ENCODE data around the gene KLHL10. TPM values are rescaled to one million over a fixed set of nuclear protein-coding genes. Genes with fewer than 3 reads are reported as not detected.
"Not testable (repeated sequence)": the region's sequence is repeated elsewhere in the genome, so short reads cannot be mapped to it uniquely, and the experiment has no call there.

The KLHL10 gene
- total RNA-seq, 1 experiment from 2014 or later: not detected

GRCh38 chr17:41835214-41835799 is 2.3 kb upstream of the KLHL10 start:
- POLR2A ChIA-PET: interaction anchor here (0.8 to 3.3 kb wide), 8 partner anchors 13 to 56 kb away, joined by 3 to 26 read pairs (median 4); partner anchors contain the start of genes FKBP10, JUP, KLHL11 and P3H4

DNA sequence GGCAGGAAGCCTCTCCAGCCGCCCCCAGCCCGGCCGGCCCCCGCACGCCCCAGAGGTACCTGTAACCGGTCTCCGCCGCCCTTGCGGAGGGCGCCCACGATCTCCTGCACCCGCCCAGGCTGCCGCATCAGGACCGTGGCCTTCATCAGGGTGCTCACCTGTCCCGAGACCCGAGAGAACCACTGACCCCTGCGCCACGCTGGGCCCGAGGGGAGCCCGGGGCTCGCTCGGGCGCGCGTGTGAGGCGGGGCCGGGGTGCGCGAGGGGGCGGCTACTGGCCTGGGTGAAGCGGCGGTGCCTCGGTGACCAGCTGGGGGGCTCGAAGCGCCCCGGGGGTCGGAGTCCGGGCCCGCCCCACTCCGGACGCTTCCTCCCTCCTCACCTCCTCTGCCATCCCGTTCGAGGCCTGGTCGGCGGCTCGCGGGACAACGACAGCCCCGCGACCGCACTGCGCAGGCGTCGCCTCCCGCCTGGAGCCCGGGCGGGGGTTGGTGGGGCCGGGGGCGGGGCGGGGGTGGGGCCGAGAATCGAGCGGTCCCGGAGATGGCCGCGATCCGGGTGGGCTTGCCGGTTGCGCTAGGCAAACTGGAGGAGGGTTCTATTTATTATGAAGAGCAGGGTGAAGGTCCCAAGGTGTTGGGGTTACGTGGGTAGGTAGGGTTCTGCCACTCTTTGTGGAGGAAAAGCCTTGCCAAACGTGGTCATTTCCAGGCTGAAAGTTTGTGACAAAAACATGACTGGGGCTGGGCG is 1.6 kb upstream of the KLHL10 start, which contains the start of gene NT5C3B:
NT5C3B (minus strand) TSS at position 433 of the 750 bp plus-strand sequence; CDS start at position 394, 39 bp downstream.
- peak; percentile 32 for DNase-seq (ENCODE audit: unreplicated experiment)
- intact Hi-C loops (cut with micrococcal nuclease): no loop called here
- CTCF ChIA-PET: interaction anchor here (0.7 to 1.7 kb wide), 3 partner anchors 34 to 124 kb away, joined by 5 read pairs; no protein-coding TSS in a partner anchor

More at GRCh38 chr17:41835214-41835799, 2.3 kb upstream of the KLHL10 start:
- CTCF ChIA-PET: interaction anchor here (0.5 to 1.7 kb wide), 6 partner anchors 11 to 816 kb away, joined by 3 to 5 read pairs (median 4); no protein-coding TSS in a partner anchor
- peak overlapping the region; percentile 31 for H3K27ac Mint-ChIP-seq (ENCODE audit: low read depth, unreplicated experiment)
- peaks cover 9% of the 10 kb centered on the region for H3K4me1 Mint-ChIP-seq (ENCODE audit: insufficient read depth, unreplicated experiment)
- H3K27me3 Mint-ChIP-seq (ENCODE audit: insufficient read depth, unreplicated experiment): no peaks in the 10 kb centered on the region
- no peak for DNase-seq (ENCODE audit: unreplicated experiment)
- BruUV-seq (replicated peaks): TSS peak; percentile 45
- TF ChIP-seq, protein P1, sequence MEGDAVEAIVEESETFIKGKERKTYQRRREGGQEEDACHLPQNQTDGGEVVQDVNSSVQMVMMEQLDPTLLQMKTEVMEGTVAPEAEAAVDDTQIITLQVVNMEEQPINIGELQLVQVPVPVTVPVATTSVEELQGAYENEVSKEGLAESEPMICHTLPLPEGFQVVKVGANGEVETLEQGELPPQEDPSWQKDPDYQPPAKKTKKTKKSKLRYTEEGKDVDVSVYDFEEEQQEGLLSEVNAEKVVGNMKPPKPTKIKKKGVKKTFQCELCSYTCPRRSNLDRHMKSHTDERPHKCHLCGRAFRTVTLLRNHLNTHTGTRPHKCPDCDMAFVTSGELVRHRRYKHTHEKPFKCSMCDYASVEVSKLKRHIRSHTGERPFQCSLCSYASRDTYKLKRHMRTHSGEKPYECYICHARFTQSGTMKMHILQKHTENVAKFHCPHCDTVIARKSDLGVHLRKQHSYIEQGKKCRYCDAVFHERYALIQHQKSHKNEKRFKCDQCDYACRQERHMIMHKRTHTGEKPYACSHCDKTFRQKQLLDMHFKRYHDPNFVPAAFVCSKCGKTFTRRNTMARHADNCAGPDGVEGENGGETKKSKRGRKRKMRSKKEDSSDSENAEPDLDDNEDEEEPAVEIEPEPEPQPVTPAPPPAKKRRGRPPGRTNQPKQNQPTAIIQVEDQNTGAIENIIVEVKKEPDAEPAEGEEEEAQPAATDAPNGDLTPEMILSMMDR (IDR thresholded peaks at IDR 0.05; ENCODE audit: unreplicated experiment): no peak
- H3K4me3 Mint-ChIP-seq (ENCODE audit: unreplicated experiment): peak overlapping the region; percentile 75
- peaks cover 29% of the 10 kb centered on the region for H3K36me3 Mint-ChIP-seq (ENCODE audit: insufficient read depth, unreplicated experiment)
- no peaks in the 10 kb centered on the region for H3K9me3 Mint-ChIP-seq (ENCODE audit: unreplicated experiment)
- intact Hi-C loops (cut with micrococcal nuclease): no loop called here

DNA sequence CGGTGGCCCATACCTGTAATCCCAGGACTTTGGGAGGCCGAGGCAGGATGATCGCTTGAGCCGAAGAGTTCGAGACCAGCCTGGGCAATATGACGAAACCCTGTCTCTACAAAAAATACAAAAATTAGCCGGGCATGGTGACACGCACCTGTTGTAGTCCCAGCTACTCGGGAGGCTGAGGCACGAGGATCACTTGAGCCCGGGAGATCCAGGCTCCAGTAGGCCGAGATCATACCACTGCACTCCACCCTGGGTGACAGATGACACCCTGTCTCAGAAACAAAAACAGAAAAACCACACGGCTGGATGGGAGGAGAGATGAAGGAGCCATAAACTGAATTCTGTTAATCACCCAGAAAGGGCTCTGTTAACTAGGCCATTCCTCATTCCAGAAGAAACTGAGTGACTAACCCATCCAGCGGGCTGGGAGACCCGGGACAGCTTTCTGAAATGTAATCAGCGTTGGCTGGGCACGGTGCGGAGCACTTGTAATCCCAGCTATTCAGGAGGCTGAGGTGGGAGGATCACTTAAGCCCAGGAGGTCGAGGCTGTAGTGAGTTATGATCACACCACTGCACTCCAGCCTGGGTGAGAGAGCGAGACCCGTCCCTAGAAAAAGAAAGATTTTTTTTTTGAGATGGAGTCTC is 952 bp upstream of the KLHL10 start:
- H3K36me3 Mint-ChIP-seq (ENCODE audit: insufficient read depth, unreplicated experiment): peaks cover 20% of the 10 kb centered on the region
- peaks cover 9% of the 10 kb centered on the region for H3K4me1 Mint-ChIP-seq (ENCODE audit: insufficient read depth, unreplicated experiment)
- TF ChIP-seq, protein P1 (IDR thresholded peaks at IDR 0.05; ENCODE audit: unreplicated experiment): no peak
- POLR2A ChIA-PET: interaction anchor here (0.7 to 3.3 kb wide), 7 partner anchors 12 to 586 kb away, joined by 3 to 26 read pairs (median 4); partner anchors contain the start of genes CAVIN1, KLHL11 and P3H4
- H3K27ac Mint-ChIP-seq (ENCODE audit: low read depth, unreplicated experiment): no peak overlapping the region
- no peaks in the 10 kb centered on the region for H3K27me3 Mint-ChIP-seq (ENCODE audit: insufficient read depth, unreplicated experiment)
- no peak for DNase-seq (ENCODE audit: unreplicated experiment)
- intact Hi-C loops (cut with micrococcal nuclease): no loop called here
- CTCF ChIA-PET: interaction anchor here (0.5 to 0.7 kb wide), 4 partner anchors 28 to 1260 kb away, joined by 3 to 5 read pairs (median 3); no protein-coding TSS in a partner anchor
- BruUV-seq (replicated peaks): no TSS peak
- H3K4me3 Mint-ChIP-seq (ENCODE audit: unreplicated experiment): peak overlapping the region; percentile 75
- no peaks in the 10 kb centered on the region for H3K9me3 Mint-ChIP-seq (ENCODE audit: unreplicated experiment)

More for the DNA sequence above, 1.6 kb upstream of the KLHL10 start, which contains the start of gene NT5C3B:
- H3K27me3 Mint-ChIP-seq (ENCODE audit: insufficient read depth, unreplicated experiment): no peaks in the 10 kb centered on the region
- H3K27ac Mint-ChIP-seq (ENCODE audit: low read depth, unreplicated experiment): peak within 1 kb of the TSS; percentile 31
- H3K9me3 Mint-ChIP-seq (ENCODE audit: unreplicated experiment): no peaks in the 10 kb centered on the region
- POLR2A ChIA-PET: interaction anchor here (0.8 to 3.3 kb wide), 7 partner anchors 12 to 55 kb away, joined by 3 to 26 read pairs (median 5); partner anchors contain the start of genes KLHL11 and P3H4
- H3K36me3 Mint-ChIP-seq (ENCODE audit: insufficient read depth, unreplicated experiment): peaks cover 27% of the 10 kb centered on the region
- peaks cover 9% of the 10 kb centered on the region for H3K4me1 Mint-ChIP-seq (ENCODE audit: insufficient read depth, unreplicated experiment)
- TF ChIP-seq, protein P1 (IDR thresholded peaks at IDR 0.05; ENCODE audit: unreplicated experiment): no peak
- H3K4me3 Mint-ChIP-seq (ENCODE audit: unreplicated experiment): peak within 1 kb of the TSS; percentile 75
- no TSS peak for BruUV-seq (replicated peaks)

- BruUV-seq (replicated peaks); POLR2A ChIA-PET: not testable (repeated sequence)
Observed at GRCh38 chr17:41839448-41839847, 1.8 kb downstream of the KLHL10 start.

DNA sequence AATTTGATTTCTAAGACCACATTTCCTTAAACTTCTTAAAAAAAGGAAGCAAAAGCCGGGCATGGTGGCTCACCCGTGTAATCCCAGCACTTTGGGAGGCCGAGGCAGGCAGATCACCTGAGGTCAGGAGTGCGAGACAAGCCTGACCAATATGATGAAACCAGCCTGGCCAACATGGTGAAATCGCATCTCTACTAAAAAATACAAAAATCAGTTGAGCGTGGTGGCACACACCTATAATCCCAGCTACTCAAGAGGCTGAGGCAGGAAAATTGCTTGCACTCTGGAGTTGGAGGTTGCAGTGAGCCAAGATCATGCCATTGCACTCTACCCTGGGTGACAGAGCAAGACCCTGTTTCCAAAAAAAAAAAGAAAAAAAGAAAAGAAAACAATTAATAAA is 3.2 kb downstream of the KLHL10 start:
- BruUV-seq (replicated peaks); H3K4me1 Mint-ChIP-seq (ENCODE audit: insufficient read depth, unreplicated experiment); H3K4me3 Mint-ChIP-seq (ENCODE audit: unreplicated experiment); H3K27me3 Mint-ChIP-seq (ENCODE audit: insufficient read depth, unreplicated experiment); POLR2A ChIA-PET; DNase-seq (ENCODE audit: unreplicated experiment); H3K9me3 Mint-ChIP-seq (ENCODE audit: unreplicated experiment); H3K36me3 Mint-ChIP-seq (ENCODE audit: insufficient read depth, unreplicated experiment); H3K27ac Mint-ChIP-seq (ENCODE audit: low read depth, unreplicated experiment); intact Hi-C loops (cut with micrococcal nuclease); CTCF ChIA-PET: not testable (repeated sequence)

More at GRCh38 chr17:41839448-41839847, 1.8 kb downstream of the KLHL10 start:
- H3K27me3 Mint-ChIP-seq (ENCODE audit: insufficient read depth, unreplicated experiment); H3K4me3 Mint-ChIP-seq (ENCODE audit: unreplicated experiment); H3K36me3 Mint-ChIP-seq (ENCODE audit: insufficient read depth, unreplicated experiment); intact Hi-C loops (cut with micrococcal nuclease); H3K9me3 Mint-ChIP-seq (ENCODE audit: unreplicated experiment); DNase-seq (ENCODE audit: unreplicated experiment); H3K4me1 Mint-ChIP-seq (ENCODE audit: insufficient read depth, unreplicated experiment); H3K27ac Mint-ChIP-seq (ENCODE audit: low read depth, unreplicated experiment): not testable (repeated sequence)
- CTCF ChIA-PET: interaction anchor here (0.6 to 1.0 kb wide), 3 partner anchors 9 to 38 kb away, joined by 3 read pairs; partner anchors contain the start of gene P3H4
